Neural crest cell (in vitro differentiated cells): ENCODE measurements around the gene ATP6V0A1. TPM values are rescaled to one million over a fixed set of nuclear protein-coding genes. Genes with fewer than 3 reads are reported as not detected.
"Not testable (repeated sequence)": the region's sequence is repeated elsewhere in the genome, so short reads cannot be mapped to it uniquely, and the experiment has no call there.

ENCODE experiments used
- DNase-seq: peaks from one replicate; pipeline ENCODE4 v3.0.0; 2021; ENCODE audit warnings: low read depth, mixed read lengths, low spot score
- H3K27ac Mint-ChIP-seq: one replicate; pipeline ENCODE4 v1.8.0; 2021; ENCODE audit warnings: mild to moderate bottlenecking, mixed read lengths; ENCODE audit not compliant: unreplicated experiment
- H3K27me3 Mint-ChIP-seq: 2 replicates; pipeline ENCODE4 v1.8.0; 2021; ENCODE audit warnings: low read depth, mild to moderate bottlenecking, mixed read lengths
- H3K36me3 Mint-ChIP-seq: 2 replicates; pipeline ENCODE4 v1.8.0; 2021; ENCODE audit warnings: low read depth, mild to moderate bottlenecking, mixed read lengths
- H3K4me1 Mint-ChIP-seq: 2 replicates; pipeline ENCODE4 v1.8.0; 2021; ENCODE audit warnings: mixed read lengths
- H3K4me3 Mint-ChIP-seq: one replicate; pipeline ENCODE4 v1.8.0; 2021; ENCODE audit warnings: mild to moderate bottlenecking, mixed read lengths
- H3K9me3 Mint-ChIP-seq: 2 replicates; pipeline ENCODE4 v1.8.0; 2021; ENCODE audit warnings: mixed read lengths
- total RNA-seq: library from RNA; stranded (reverse); gene quantifications from 2 replicates; pipeline ENCODE4 v1.2.1, GENCODE V29; 2021
- TF ChIP-seq, protein P1 (sequence below): fragments of 200-600 bp; sonication (generic); conservative IDR thresholded peaks from 2 replicates; pipeline ENCODE4 v1.5.0; 2021; ENCODE audit warnings: antibody characterized with exemption, mild to moderate bottlenecking

Gene ATP6V0A1
- total RNA-seq, 1 donor from 2014 or later: 59.4 TPM

GRCh38 chr17:42413464-42414040, 45.1 kb upstream of the ATP6V0A1 start:
- H3K36me3 Mint-ChIP-seq: no peaks in the 10 kb centered on the region
- peaks cover 3% of the 10 kb centered on the region for H3K4me1 Mint-ChIP-seq
- peaks cover 11% of the 10 kb centered on the region for H3K27me3 Mint-ChIP-seq
- TF ChIP-seq, protein P1, sequence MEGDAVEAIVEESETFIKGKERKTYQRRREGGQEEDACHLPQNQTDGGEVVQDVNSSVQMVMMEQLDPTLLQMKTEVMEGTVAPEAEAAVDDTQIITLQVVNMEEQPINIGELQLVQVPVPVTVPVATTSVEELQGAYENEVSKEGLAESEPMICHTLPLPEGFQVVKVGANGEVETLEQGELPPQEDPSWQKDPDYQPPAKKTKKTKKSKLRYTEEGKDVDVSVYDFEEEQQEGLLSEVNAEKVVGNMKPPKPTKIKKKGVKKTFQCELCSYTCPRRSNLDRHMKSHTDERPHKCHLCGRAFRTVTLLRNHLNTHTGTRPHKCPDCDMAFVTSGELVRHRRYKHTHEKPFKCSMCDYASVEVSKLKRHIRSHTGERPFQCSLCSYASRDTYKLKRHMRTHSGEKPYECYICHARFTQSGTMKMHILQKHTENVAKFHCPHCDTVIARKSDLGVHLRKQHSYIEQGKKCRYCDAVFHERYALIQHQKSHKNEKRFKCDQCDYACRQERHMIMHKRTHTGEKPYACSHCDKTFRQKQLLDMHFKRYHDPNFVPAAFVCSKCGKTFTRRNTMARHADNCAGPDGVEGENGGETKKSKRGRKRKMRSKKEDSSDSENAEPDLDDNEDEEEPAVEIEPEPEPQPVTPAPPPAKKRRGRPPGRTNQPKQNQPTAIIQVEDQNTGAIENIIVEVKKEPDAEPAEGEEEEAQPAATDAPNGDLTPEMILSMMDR: no peak
- H3K9me3 Mint-ChIP-seq: no peaks in the 10 kb centered on the region
- H3K27ac Mint-ChIP-seq: no peak overlapping the region
- H3K4me3 Mint-ChIP-seq: no peak overlapping the region
- DNase-seq: no peak

- H3K27ac Mint-ChIP-seq: no peak overlapping the region
- no peaks in the 10 kb centered on the region for H3K9me3 Mint-ChIP-seq
Measured at GRCh38 chr17:42414704-42415409, 43.8 kb upstream of the ATP6V0A1 start.

GRCh38 chr17:42417981-42418380, 40.7 kb upstream of the ATP6V0A1 start:
- H3K9me3 Mint-ChIP-seq, DNase-seq, H3K36me3 Mint-ChIP-seq, H3K27ac Mint-ChIP-seq, H3K4me3 Mint-ChIP-seq: not testable (repeated sequence)
- Mint-ChIP-seq H3K4me1 (peaks cover 12% of the 10 kb centered on the region), H3K27me3 (peaks cover 47% of the 10 kb centered on the region)

More at GRCh38 chr17:42414704-42415409, 43.8 kb upstream of the ATP6V0A1 start:
- H3K36me3 Mint-ChIP-seq: no peaks in the 10 kb centered on the region
- DNase-seq: no peak
- peaks cover 18% of the 10 kb centered on the region for H3K27me3 Mint-ChIP-seq
- H3K4me1 Mint-ChIP-seq: peaks cover 3% of the 10 kb centered on the region
- TF ChIP-seq, protein P1: no peak
- no peak overlapping the region for H3K4me3 Mint-ChIP-seq

DNA sequence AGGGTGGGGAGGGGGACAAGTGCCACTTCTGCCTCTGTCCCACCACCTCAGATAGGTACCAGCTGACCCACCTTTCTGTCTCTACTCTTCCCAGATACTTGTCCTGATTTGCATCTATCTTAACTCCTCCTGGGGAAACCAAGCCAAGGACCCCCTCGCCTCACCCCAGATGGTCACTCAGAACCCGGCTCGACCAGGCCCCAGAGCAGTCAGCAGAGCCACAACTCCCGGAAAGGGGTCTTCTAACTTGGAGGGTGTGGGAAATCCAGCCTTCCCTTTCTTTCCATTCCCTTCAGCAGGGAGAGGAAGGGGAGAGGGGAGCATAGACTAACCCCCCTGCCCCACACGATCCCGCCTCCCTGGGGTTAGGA, 37.6 kb upstream of the ATP6V0A1 start:
- peaks cover 16% of the 10 kb centered on the region for H3K4me1 Mint-ChIP-seq
- H3K27ac Mint-ChIP-seq: no peak overlapping the region
- H3K4me3 Mint-ChIP-seq: peak overlapping the region; percentile 81
- TF ChIP-seq, protein P1: no peak
- H3K36me3 Mint-ChIP-seq: no peaks in the 10 kb centered on the region
- H3K27me3 Mint-ChIP-seq: peaks cover 76% of the 10 kb centered on the region
- DNase-seq: no peak
- H3K9me3 Mint-ChIP-seq: no peaks in the 10 kb centered on the region

- DNase-seq: no peak
- H3K27ac Mint-ChIP-seq: no peak overlapping the region
- H3K4me3 Mint-ChIP-seq: peak overlapping the region; percentile 81
- H3K27me3 Mint-ChIP-seq: peaks cover 77% of the 10 kb centered on the region
- H3K4me1 Mint-ChIP-seq: peaks cover 16% of the 10 kb centered on the region
- H3K36me3 Mint-ChIP-seq: no peaks in the 10 kb centered on the region
- H3K9me3 Mint-ChIP-seq: no peaks in the 10 kb centered on the region
- TF ChIP-seq, protein P1: no peak
Measured at GRCh38 chr17:42421507-42422338, 37.0 kb upstream of the ATP6V0A1 start.
